LNCAP (cell line): ENCODE results near the gene MMP17.

ENCODE experiments used
- CTCF ChIP-seq: fragments of 450-650 bp; IDR thresholded peaks from 2 replicates; pipeline ENCODE4 v1.5.1; 2017; ENCODE audit warnings: mild to moderate bottlenecking

MMP17 gene

GRCh38 chr12:131849700-131850553 lies 21.7 kb downstream of the MMP17 start:
- no peak for TF ChIP-seq CTCF

GRCh38 chr12:131850856-131851559 lies 22.8 kb downstream of the MMP17 start:
- TF ChIP-seq CTCF, result peak; percentile 65

DNA sequence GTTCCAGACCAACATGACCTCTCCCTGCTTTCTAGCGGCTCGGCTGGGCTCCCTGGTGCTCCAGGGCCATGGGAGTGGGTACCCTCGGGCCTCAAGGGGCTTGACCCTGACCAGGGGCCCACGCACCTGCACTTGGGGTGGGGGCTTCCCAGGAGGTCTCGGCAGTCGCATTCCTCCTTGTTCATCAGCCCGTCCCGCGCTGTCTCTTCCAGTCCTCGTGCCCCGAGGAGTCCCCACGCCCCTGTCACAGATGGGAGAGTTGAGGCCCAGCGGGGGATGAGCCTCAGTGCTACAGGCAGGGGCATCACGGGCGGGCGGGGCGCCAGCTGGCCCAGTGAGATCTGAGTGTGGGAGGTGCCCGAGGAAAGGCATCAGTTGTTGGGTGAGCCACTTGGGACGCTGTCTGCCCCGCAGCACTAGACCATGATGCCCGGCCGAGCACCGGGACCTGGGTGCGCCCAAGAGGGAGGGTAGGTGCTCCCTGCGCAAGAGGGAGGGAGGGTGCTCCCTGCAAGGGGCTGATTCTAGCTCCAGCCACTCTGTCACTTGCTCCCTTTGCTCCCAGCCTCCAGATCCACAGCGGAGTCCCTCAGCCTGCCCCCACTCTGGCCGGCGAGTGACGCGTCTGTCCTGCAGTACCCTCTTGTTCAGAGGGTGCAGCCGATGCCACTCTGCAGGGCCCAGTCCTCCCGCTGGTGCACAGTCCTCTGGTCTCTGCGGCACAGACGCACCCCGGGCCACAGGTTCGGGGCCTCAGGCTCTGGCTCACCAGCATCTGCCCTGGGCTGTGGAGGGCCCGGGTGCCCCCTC lies 23.8 kb downstream of the MMP17 start:
- no peak for TF ChIP-seq CTCF

- TF ChIP-seq CTCF, result no peak
Measured at GRCh38 chr12:131852551-131853299, 24.5 kb downstream of the MMP17 start.

GRCh38 chr12:131853832-131854797 lies 25.9 kb downstream of the MMP17 start:
- TF ChIP-seq CTCF, result no peak

DNA sequence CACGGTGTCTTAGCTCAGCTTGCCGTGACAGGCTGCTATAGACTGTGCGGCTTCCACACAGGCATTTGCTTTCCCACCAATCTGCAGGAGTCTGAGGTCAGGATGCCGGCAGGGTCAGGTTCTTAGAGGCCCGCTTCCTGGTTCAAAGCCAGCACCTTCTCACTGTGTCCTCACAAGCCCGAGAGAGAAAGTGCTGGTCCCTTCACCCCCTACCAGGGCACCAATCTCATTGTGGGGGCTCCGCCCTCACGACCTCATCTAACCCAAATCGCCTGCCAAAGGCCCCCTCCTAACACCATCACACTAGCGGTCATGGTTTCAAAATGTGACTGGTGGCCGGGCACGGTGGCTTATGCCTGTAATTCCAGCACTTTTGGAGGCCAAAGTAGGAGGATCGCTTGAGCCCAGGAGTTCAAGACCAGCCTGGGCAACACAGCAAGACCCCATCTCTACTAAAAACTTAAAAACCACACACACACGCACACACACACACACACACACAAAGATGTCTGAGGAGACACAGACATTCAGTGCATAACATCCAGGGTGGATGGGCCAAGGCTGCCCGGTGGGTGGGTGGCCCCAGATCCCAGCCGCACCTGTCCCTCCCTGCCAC lies 26.8 kb downstream of the MMP17 start:
- no peak for TF ChIP-seq CTCF
